ENCODE results near the gene MAPKAP1. TPM values are rescaled to one million over a fixed set of nuclear protein-coding genes. Genes with fewer than 3 reads are reported as not detected.

MAPKAP1 gene
- total RNA-seq, 2 donors from 2014 or later = 62.1 to 78.9 TPM

DNA sequence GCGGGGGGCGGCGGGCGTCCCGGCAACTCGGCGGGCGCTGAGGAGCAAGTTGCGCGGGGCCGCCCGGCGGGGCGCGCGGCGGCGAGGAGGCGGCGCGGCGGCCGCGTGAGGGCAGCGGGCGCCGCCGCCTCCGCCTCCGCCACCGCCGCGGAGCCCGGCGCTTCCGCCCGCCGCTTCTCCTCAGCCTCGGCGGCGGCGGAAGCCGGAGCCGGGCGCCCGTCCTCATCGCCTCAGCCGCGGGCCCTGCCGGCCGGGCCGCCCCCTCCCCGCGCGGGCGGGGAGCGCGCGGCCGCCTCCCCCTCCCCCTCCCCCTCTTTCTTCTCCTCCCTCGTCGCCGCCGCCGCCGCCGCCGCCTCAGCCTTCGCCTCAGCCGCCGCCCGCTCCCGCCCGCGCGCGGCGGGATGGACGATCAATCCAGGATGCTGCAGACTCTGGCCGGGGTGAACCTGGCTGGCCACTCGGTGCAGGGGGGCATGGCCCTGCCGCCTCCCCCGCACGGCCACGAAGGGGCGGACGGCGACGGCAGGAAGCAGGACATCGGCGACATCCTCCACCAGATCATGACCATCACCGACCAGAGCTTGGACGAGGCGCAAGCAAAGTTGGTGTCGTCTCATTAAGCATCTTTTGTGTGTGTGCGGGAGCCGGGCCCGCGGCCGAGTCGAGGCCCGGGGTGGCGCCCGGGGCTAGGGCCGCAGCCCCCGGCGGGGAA lies 40.2 kb upstream of the MAPKAP1 start, which contains the start of gene PBX3:
Gene PBX3, plus strand, starts transcription at position 321 of the 712 bp plus-strand sequence.
- no peak for DNase-seq (ENCODE audit: low spot score)
- Histone ChIP-seq H3K36me3 (no peaks in the 10 kb centered on the region), H3K4me1 (peaks cover 0 to 28% of the 10 kb centered on the region in 2 donors), H3K27ac (peak within 1 kb of the TSS; percentile 92 to 93), H3K27me3 (no peaks in the 10 kb centered on the region), H3K4me3 (peak within 1 kb of the TSS; percentile 86 to 87), H3K9me3 (no peaks in the 10 kb centered on the region)
- TF ChIP-seq, protein P1, sequence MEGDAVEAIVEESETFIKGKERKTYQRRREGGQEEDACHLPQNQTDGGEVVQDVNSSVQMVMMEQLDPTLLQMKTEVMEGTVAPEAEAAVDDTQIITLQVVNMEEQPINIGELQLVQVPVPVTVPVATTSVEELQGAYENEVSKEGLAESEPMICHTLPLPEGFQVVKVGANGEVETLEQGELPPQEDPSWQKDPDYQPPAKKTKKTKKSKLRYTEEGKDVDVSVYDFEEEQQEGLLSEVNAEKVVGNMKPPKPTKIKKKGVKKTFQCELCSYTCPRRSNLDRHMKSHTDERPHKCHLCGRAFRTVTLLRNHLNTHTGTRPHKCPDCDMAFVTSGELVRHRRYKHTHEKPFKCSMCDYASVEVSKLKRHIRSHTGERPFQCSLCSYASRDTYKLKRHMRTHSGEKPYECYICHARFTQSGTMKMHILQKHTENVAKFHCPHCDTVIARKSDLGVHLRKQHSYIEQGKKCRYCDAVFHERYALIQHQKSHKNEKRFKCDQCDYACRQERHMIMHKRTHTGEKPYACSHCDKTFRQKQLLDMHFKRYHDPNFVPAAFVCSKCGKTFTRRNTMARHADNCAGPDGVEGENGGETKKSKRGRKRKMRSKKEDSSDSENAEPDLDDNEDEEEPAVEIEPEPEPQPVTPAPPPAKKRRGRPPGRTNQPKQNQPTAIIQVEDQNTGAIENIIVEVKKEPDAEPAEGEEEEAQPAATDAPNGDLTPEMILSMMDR (IDR thresholded peaks at IDR 0.05) = peak in 1 of 2 donors; percentile 17

DNA sequence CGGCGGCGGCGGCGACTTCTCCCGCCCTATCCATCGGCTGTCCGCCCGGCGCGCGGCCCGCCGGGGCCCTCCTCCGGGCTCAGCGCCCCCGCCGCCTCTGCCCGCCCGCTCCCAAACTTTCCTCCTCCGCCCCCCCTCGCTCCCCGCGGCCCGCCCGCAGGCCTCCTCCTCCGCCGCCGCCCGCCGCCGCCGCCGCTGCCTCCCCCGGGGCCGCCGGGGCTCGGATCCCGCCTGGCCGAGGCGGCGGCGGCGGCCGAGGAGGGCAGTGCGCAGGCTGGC lies 39.7 kb upstream of the MAPKAP1 start:
- no peak for DNase-seq (ENCODE audit: low spot score)
- H3K9me3 ChIP-seq = no peaks in the 10 kb centered on the region
- H3K27me3 ChIP-seq = no peaks in the 10 kb centered on the region
- H3K36me3 ChIP-seq = no peaks in the 10 kb centered on the region
- peak overlapping the region; percentile 77 to 93 for H3K27ac ChIP-seq
- H3K4me3 ChIP-seq = peak overlapping the region; percentile 52 to 86
- TF ChIP-seq, protein P1 (IDR thresholded peaks at IDR 0.05) = no peak
- peaks cover 0 to 24% of the 10 kb centered on the region in 2 donors for H3K4me1 ChIP-seq

- TF ChIP-seq, protein P1 (IDR thresholded peaks at IDR 0.05) = no peak
- DNase-seq (ENCODE audit: low spot score) = peak; percentile 93
Measured at GRCh38 chr9:125746017-125746773, 39.2 kb upstream of the MAPKAP1 start.

DNA sequence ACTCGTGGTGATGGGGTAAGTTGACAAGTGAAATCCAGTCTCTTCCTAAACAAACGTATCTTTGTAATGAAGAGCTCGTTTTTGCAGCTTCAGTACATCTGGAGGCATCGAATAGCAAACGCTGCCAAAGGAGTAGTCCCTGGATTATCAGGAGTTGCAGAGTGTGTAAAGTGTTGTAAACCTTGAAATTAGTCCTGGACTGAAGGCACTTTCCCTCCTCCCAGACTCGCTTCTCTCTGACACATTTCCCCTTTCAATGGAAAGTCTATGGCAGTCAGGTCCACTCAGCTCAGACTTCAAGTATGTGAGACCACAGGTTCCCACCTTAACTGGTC lies 38.6 kb upstream of the MAPKAP1 start:
- TF ChIP-seq, protein P1 (IDR thresholded peaks at IDR 0.05) = no peak
- Histone ChIP-seq H3K9me3 (no peaks in the 10 kb centered on the region), H3K4me3 (peak overlapping the region; percentile 52 to 86), H3K27ac (peak overlapping the region; percentile 77 to 93), H3K36me3 (no peaks in the 10 kb centered on the region), H3K4me1 (peaks cover 0 to 14% of the 10 kb centered on the region in 2 donors), H3K27me3 (no peaks in the 10 kb centered on the region)
- no peak for DNase-seq (ENCODE audit: low spot score)

More at GRCh38 chr9:125746017-125746773, 39.2 kb upstream of the MAPKAP1 start:
- H3K27me3 ChIP-seq = no peaks in the 10 kb centered on the region
- H3K4me1 ChIP-seq = peaks cover 0 to 19% of the 10 kb centered on the region in 2 donors
- peak overlapping the region; percentile 52 to 86 for H3K4me3 ChIP-seq
- peak overlapping the region; percentile 77 to 93 for H3K27ac ChIP-seq
- no peaks in the 10 kb centered on the region for H3K9me3 ChIP-seq
- no peaks in the 10 kb centered on the region for H3K36me3 ChIP-seq

- DNase-seq (ENCODE audit: low spot score) = no peak
- Histone ChIP-seq H3K36me3 (no peaks in the 10 kb centered on the region), H3K4me3 (no peak overlapping the region), H3K4me1 (peaks cover 0 to 9% of the 10 kb centered on the region in 2 donors), H3K9me3 (no peaks in the 10 kb centered on the region), H3K27me3 (no peaks in the 10 kb centered on the region), H3K27ac (no peak overlapping the region)
- TF ChIP-seq, protein P1 (IDR thresholded peaks at IDR 0.05) = no peak
Measured at GRCh38 chr9:125745018-125745417, 38.0 kb upstream of the MAPKAP1 start.

Data from right atrium auricular region (tissue), 2 donors.